Kidney glomerular epithelial cell (primary cell): ENCODE measurements around the gene GPC6.
"Not testable (repeated sequence)": the region's sequence is repeated elsewhere in the genome, so short reads cannot be mapped to it uniquely, and the experiment has no call there.

ENCODE experiments used
- DNase-seq: peaks from one replicate; lab custom pipeline; 2025; lab: John Stamatoyannopoulos, UW

The GPC6 gene

GRCh38 chr13:93320942-93321341 lies 94.3 kb downstream of the GPC6 start:
- no peak for DNase-seq

- DNase-seq: not testable (repeated sequence)
Measured at GRCh38 chr13:93323880-93324279, 97.3 kb downstream of the GPC6 start.

- no peak for DNase-seq
Measured at GRCh38 chr13:93325303-93326233, 99.0 kb downstream of the GPC6 start.

GRCh38 chr13:93326234-93326811 lies 99.7 kb downstream of the GPC6 start:
- DNase-seq: no peak

GRCh38 chr13:93328943-93329342 lies 102.3 kb downstream of the GPC6 start:
- no peak for DNase-seq

- no peak for DNase-seq
Measured at GRCh38 chr13:93336728-93337127, 110.1 kb downstream of the GPC6 start.

- DNase-seq: no peak
Measured at GRCh38 chr13:93338030-93338429, 111.4 kb downstream of the GPC6 start.

GRCh38 chr13:93338906-93339305 lies 112.3 kb downstream of the GPC6 start:
- DNase-seq: no peak

GRCh38 chr13:93339550-93339949 lies 112.9 kb downstream of the GPC6 start:
- DNase-seq: no peak

GRCh38 chr13:93341517-93341916 lies 114.9 kb downstream of the GPC6 start:
- DNase-seq: no peak

GRCh38 chr13:93343097-93343496 lies 116.5 kb downstream of the GPC6 start:
- DNase-seq: no peak

- no peak for DNase-seq
Measured at GRCh38 chr13:93344048-93344705, 117.6 kb downstream of the GPC6 start.

- no peak for DNase-seq
Measured at GRCh38 chr13:93345024-93345423, 118.4 kb downstream of the GPC6 start.

- no peak for DNase-seq
Measured at GRCh38 chr13:93345770-93346169, 119.2 kb downstream of the GPC6 start.

- no peak for DNase-seq
Measured at GRCh38 chr13:93352616-93353015, 126.0 kb downstream of the GPC6 start.

- DNase-seq: no peak
Measured at GRCh38 chr13:93355094-93355493, 128.5 kb downstream of the GPC6 start.

GRCh38 chr13:93356469-93356868 lies 129.9 kb downstream of the GPC6 start:
- no peak for DNase-seq

GRCh38 chr13:93360021-93360420 lies 133.4 kb downstream of the GPC6 start:
- DNase-seq: no peak

- DNase-seq: no peak
Measured at GRCh38 chr13:93361703-93362102, 135.1 kb downstream of the GPC6 start.

- no peak for DNase-seq
Measured at GRCh38 chr13:93364166-93364565, 137.6 kb downstream of the GPC6 start.

GRCh38 chr13:93368296-93368695 lies 141.7 kb downstream of the GPC6 start:
- DNase-seq: no peak

GRCh38 chr13:93368718-93369117 lies 142.1 kb downstream of the GPC6 start:
- DNase-seq: no peak

- DNase-seq: no peak
Measured at GRCh38 chr13:93372856-93373255, 146.2 kb downstream of the GPC6 start.
